HG03196 (cell line): Measurements from ENCODE around the gene RPS19.
"Not testable (repeated sequence)": the region's sequence is repeated elsewhere in the genome, so short reads cannot be mapped to it uniquely, and the experiment has no call there.

ENCODE experiments used
- ATAC-seq: cut with Tn5 transposase; IDR thresholded peaks from one replicate; pipeline ENCODE4 v1.9.1; 2021; ENCODE audit not compliant: unreplicated experiment

Gene RPS19

DNA sequence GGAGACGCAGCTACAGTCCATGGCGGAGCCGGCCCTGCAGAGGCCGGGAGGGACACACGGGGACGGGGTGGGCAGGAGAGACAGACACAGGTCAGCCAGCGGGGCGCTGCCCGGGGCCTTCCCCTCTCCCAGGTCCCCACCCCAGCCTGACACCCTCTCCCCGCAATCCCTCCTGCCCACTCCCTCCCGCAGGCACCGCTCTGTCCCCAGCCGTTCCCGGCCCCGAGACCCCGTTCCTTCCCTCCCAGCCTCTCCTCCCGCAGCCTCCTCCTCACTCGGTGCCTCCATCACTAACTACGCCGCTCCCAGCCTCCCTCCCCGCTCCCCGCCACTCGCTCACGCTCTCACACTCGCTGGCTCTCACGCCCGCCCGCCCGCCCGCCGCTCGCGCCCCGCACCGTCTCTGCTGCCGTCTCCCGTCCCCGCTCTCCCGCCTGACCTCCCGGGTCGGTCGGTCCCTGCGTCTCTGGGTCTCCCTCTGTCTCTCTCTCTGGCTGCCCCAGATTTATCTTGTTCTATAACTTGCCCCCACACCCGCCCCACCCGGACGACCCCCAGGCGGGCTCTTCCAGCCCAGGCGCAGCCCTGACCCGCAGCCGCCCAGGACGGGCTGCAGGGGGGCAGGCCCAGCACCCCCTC is 53.0 kb downstream of the RPS19 start:
- no peak for ATAC-seq

DNA sequence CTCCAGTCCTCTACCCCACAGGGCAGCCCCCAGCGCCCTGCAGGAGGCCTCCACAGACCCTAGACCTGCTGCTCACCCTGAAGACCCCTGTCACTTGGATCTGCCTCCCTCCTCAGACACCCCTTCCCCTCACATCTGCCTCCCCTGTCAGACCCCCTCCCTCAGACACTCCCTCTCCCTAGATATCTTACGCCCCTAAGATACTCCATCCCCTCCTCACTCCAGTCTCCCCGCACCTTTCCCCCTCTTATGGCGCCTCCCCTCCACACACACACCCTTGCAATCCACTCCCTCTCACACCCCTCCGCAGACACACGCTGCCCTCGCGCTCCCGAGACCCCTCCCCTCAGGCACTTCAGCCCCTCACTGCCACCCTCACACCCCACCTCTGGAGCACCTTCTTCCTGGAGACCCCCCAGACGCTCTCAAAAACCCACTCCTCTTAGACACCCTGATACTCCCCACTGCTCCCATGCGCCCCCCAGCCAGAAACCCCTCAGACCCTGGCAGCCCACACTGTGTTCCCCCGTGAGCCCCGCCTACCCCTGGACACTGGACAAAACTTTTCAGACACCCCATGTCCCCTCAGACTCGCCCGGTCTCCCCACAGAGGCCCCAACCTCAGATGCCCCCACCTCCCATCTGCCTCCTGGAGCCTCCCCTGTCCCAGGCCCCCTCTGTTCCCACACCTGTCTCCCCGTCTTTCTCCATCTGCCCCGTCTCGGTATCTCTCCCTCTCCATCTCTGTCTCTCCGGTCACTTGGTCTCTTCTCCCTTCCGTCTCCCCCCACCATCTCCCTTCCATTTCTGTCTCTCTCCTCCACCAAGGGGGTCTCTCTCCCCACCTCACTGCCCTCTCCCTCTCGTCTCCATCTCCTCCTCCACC is 53.7 kb downstream of the RPS19 start:
- ATAC-seq: no peak

DNA sequence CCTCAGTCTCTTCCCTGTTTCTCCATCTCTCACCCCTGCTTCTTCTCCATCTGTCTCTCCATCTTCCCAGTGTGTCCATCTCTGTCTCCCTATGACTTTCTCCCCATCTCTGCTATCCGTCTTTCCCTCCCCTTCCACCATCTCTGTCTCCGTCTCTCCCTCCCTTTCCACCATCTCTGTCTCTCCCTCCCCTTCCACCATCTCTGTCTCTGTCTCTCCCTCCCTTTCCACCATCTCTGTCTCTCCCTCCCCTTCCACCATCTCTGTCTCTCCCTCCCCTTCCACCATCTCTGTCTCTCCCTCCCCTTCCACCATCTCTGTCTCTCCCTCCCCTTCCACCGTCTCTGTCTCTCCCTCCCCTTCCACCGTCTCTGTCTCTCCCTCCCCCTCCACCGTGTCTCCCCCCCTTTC is 54.4 kb downstream of the RPS19 start:
- ATAC-seq: not testable (repeated sequence)

DNA sequence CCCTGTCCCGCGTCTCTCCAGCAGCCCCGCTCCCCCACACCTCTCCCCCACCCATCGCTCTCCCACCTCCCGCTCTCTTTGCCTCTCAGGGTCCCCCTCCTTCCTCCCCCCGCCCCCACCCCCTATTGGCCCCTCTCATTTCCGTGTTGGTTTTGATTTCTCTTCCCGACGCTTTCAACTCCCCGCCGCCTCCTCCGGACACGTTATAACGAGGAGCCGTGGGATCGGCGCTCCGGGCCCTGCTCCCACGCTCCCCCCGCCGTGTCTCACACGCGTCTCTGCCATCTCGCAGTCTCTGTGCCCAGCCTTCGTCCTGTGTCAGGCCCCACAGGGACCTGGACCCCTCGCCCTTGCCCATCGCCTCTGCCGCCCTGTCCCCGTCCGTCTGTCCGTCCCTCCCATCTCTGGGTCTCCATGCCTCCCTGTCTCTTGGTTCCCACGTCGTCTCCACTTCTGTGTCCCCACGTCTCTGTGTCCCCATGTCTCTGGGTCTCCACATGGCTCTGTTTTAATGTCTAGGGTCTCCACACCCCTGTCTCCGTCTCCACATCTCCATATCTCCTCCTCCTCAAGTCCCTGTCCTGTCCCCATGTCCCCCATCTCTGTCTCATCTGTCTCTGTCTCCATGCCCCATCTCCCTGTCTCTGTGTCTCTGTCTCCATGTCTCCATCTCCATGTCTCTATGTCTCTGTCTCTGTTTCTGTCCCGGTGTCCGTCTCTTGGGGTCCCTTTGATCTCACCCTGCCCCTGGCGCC is 55.1 kb downstream of the RPS19 start:
- no peak for ATAC-seq

DNA sequence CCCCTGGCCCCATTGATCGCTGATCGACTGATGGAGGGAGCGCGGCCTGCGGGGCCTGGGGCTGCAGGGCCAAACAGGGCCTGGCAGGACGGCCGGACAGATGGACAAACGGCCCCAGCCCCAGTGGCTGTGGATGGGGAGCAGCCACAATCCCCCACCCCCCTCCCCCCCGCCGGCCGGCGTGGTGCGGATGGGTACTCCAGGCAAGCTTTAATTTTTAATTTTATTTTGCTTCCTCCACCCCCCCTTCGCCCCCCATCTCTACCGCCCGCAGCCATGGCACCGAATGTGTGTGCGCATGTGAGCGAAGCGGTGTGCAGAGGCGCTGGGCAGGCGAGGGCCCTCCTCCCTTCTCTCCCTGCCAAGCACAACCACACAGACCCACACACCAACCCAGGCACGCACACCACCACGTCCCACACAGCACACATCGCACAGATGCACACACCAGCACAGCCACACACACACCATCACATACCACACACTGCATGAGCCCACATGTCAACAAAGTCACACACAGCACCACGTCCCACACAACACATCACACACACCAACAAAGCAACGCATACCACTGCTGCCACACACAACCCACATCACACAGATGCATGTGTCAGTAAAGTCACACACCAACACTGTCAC is 55.8 kb downstream of the RPS19 start:
- no peak for ATAC-seq

DNA sequence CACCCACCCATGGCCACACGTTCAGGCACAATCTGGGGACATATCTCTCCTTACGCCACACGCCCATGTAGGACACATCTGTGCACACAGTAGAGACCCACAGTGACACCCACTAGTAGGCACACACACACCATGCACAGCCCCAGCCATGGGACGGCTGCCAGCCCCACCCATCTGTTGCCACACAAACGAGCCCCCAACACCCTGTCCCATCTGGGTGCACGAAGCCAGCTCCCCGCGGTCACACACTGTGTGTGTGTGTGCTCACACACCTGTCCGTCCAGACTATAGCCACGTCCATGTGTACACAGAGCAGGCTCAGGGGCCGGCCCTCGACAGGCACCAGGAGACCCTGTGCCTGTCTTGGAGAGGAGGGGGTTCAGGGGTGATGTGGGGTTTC is 57.6 kb downstream of the RPS19 start:
- ATAC-seq: no peak

DNA sequence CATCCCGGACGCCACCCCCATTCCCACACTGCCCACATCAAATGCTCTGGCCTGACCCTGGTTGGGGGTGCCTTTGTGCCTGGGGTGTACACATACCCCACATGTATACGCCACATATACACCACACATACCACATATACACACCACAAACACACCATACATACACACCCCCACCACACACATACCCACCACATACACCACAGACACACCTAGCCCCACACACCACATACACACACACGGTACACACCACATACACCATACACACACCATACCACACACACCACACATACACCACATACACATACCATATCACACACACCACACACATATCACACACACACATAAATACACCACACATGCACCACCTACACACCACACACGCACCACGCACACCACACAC is 58.0 kb downstream of the RPS19 start:
- ATAC-seq: no peak

DNA sequence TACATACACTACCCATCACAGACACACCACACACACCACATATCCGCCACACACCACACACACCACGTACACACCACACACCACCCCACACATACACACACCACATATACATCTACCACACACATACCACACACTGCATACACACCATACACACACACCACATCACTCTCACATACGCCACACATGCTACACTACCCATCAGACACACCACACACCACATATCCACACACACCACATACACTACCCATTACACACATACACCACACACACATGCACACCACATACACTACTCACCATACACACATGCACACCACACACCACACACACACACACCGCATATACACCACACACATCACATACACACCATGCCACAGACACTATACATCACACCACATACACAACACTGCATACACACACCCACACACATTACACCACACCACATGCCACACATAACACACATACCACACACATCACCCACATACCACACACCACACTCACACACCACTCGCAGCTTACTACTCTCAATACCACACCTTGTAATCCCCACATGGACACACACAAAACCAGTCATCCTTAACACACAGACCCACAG is 58.7 kb downstream of the RPS19 start:
- ATAC-seq: no peak

DNA sequence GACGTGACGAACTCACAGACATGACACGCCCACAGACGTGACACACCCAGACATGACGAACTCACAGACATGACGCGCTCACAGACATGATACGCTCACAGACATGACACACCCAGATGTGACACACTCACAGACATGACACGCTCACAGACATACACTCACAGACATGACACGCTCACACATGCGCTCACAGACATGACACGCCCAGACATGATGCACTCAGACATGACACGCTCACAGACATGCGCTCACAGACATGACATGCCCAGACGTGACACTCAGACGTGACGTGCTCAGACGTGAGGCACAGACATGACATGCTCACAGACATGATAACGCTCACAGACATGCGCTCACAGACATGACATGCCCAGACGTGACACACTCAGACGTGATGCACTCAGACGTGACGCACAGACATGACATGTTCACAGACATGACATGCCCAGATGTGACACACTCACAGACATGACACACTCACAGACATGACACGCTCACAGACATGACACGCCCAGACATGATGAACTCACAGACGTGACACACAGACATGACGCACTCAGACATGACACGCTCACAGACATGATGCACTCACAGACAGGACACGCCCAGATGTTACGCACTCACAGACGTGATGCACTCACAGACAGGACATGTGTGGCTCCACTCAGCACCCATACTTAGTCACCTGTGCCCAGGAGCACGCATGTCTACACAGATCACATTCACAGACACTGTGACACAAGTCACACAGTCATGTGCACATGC is 60.1 kb downstream of the RPS19 start:
- no peak for ATAC-seq

DNA sequence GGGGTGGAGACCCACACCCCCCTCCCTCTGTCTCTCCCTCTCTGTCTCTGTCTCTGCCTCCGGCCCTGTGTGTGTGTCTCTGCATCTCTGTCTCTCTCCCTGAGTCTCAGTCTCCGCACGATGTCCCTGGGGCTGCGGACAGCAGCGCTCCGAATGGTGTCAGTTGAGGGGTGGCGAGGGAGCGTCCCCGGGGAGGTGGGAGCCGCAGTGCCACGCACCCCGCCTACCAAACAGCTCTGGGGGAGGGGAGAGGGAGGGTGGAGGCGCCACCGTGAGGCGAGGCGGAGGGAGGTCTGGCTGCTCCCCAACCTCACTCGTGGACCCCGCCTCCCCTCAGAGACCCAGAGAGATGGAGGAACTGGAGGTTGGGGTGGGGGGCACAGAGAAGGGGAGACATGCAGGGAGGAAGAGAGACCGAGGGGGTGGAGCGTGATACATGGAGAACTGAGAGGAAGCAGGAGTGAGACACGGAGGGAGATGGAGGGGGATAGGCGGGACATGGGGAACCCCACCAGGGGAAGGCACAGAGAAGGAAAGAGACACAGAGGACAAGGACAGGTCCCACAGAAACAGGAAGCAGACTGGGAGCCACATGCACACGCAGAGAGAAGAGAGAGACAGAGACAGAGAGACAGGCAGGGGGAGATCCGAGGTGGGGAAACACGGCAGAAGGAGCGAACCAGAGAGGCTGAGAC is 61.0 kb downstream of the RPS19 start:
- ATAC-seq: no peak

DNA sequence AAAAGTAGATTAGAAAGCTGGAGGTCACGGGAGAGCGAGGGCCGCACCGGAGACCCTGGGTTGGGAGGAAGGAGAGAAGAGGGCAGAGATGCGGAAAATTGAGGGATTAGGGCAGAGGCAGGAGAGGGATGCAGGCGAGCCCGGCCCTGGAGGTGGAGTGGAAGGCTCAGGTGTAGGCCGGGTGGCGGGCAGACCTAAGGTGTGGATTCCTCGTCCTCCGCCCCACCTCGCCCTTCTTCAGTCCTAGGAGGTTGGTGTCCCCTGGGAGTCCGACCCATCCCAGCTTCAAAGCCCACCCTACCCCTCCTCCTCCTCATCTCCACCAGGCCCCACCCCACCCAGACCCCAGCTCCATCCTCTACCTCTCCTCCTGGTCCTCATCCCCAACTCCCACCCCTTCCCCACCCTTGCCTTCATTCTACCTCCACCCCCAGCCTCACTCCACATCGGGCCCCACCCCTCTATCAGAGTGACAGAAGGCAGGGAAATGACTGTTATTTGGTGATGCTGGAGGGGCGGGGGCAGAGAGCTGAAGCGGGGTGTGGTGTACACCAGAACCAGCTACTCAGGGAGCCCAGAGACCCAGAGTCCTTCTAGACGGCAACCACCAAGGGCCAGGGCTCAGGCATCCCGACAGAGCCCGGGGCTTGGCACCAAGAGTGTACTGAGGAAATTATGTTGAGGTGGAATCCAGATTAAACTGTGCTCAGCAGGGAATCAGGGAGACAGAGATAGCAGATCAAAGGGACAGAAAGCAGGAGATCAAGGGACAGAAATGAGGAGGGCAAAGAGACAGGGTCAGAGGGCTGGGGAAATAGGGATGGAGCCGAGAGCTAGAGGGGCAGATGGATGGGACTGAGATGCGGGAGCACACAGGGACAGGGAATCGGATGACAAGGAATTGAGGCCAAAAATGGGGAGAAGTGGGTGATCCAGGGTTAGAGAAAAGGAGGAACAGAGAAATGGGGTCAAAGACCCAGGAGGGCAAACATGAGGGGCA is 61.8 kb downstream of the RPS19 start:
- no peak for ATAC-seq
